Muscle of arm (tissue), 12 donors: Measurements from ENCODE around the gene FA2H. TPM values are rescaled to one million over a fixed set of nuclear protein-coding genes. Genes with fewer than 3 reads are reported as not detected.
"Not testable (repeated sequence)": the region's sequence is repeated elsewhere in the genome, so short reads cannot be mapped to it uniquely, and the experiment has no call there.

Experiments
- DNase-seq: peaks from one replicate; pipeline ENCODE4 v3.0.0-alpha.2; 2013
- polyA plus RNA-seq, 12 donors: library from polyadenylated mRNA; unstranded; fragments of 120-200 nt; gene quantifications; one replicate each; pipeline ENCODE4 v1.2.1, GENCODE V29; 2013; ENCODE audit not compliant: insufficient read length in 12 of 12

FA2H gene
- polyA plus RNA-seq, 12 donors = 0.08 to 6.8 (median 0.15) TPM; not detected in 4

GRCh38 chr16:74682556-74682955, 92.1 kb downstream of the FA2H start:
- DNase-seq = no peak

- no peak for DNase-seq
These were observed 93.9 kb downstream of the FA2H start for GRCh38 chr16:74680681-74681080.

- DNase-seq = no peak
These were observed 94.6 kb downstream of the FA2H start for GRCh38 chr16:74679983-74680382.

GRCh38 chr16:74677868-74678267, 96.8 kb downstream of the FA2H start:
- DNase-seq = no peak

- no peak for DNase-seq
These were observed 100.7 kb downstream of the FA2H start for GRCh38 chr16:74673876-74674275.

- not testable (repeated sequence) for DNase-seq
These were observed 105.7 kb downstream of the FA2H start for GRCh38 chr16:74668877-74669276.

- DNase-seq = peak; percentile 45
These were observed 107.3 kb downstream of the FA2H start for GRCh38 chr16:74667255-74667700.

GRCh38 chr16:74666425-74667254, 108.0 kb downstream of the FA2H start, which contains the start of gene RFWD3:
Gene RFWD3 (minus strand): TSS chr16:74666877. CDS start chr16:74661449, 5,428 bp downstream.
- peak; percentile 98 for DNase-seq

- DNase-seq = no peak
These were observed 108.6 kb downstream of the FA2H start for GRCh38 chr16:74666010-74666421.

Other genes with a start within 250 kb of the FA2H start
- 100 to 1,000 TPM; 104 to 131 (median 119) TPM for gene GLG1, start 167.7 kb downstream of the FA2H start, polyA plus RNA-seq
- gene RFWD3, start 107.9 kb downstream of the FA2H start, polyA plus RNA-seq = 10 to 100 TPM in 7 of 12 donors, 1 to 10 TPM in 4, not detected in 1; 6.1 to 20.4 (median 13.2) TPM
- gene MLKL, start 74.0 kb downstream of the FA2H start, polyA plus RNA-seq = 10 to 100 TPM in 1 of 12 donors, 1 to 10 TPM in 10, not detected in 1; 1.9 to 12.0 (median 2.7) TPM
- 10 to 100 TPM in 11 of 12 donors, not detected in 1; 37.0 to 84.5 (median 48.7) TPM for gene WDR59, start 210.3 kb upstream of the FA2H start, polyA plus RNA-seq
- gene ZNRF1, start 224.2 kb upstream of the FA2H start, polyA plus RNA-seq = 10 to 100 TPM in 11 of 12 donors, not detected in 1; 37.6 to 99.0 (median 40.8) TPM